HEK293 (cell line): Measurements from ENCODE around the gene APOBEC3B.
A peak's percentile ranks its signal among the peaks of the same experiment; 100 is the strongest.

Source experiments
- CTCF ChIA-PET: fragments of 350-600 bp; formaldehyde crosslinking; extraction: SDS; loops from one replicate; lab custom pipeline; 2021; ENCODE audit warnings: antibody characterized with exemption; lab: Yijun Ruan, JAX
- POLR2A ChIA-PET: fragments of 300-600 bp; formaldehyde crosslinking; extraction: SDS; loops from one replicate; lab custom pipeline; 2020; ENCODE audit warnings: antibody characterized with exemption, inconsistent platforms; lab: Yijun Ruan, JAX
- H3K27ac ChIP-seq: fragments of 200-500 bp; sonication (Bioruptor generic); 2 replicates; pipeline ENCODE4 v1.5.1; 2014; ENCODE audit warnings: low read depth, low read length, control low read depth, inconsistent platforms; ENCODE audit errors: extremely low read depth
- H3K36me3 ChIP-seq, 2 experiments: fragments of 200-500 bp in 1 of 2; sonication (Bioruptor generic) in 1 of 2; 1 replicate in 1 of 2; 2 replicates in 1 of 2; pipeline ENCODE4 v1.5.1; 2014 to 2017; ENCODE audit warnings: inconsistent platforms in 2 of 2, low read length in 2 of 2; ENCODE audit not compliant: control insufficient read depth in 2 of 2, insufficient read depth in 1 of 2
- H3K4me1 ChIP-seq: fragments of 200-500 bp; sonication (Bioruptor generic); 2 replicates; pipeline ENCODE4 v1.5.1; 2014; ENCODE audit warnings: mild to moderate bottlenecking, low read length, inconsistent platforms; ENCODE audit not compliant: control insufficient read depth, insufficient read depth
- H3K4me3 ChIP-seq: 2 replicates; pipeline ENCODE4 v1.5.1; 2011; ENCODE audit warnings: low read depth, mild to moderate bottlenecking, control low read depth, low read length, moderate library complexity
- H3K9me3 ChIP-seq: fragments of 200-500 bp; sonication (Bioruptor generic); 2 replicates; pipeline ENCODE4 v1.5.1; 2014; ENCODE audit warnings: low read depth, low read length, inconsistent platforms; ENCODE audit not compliant: control insufficient read depth, insufficient read depth
- GLIS1 ChIP-seq: fragments of 450-650 bp; formaldehyde crosslinking; IDR thresholded peaks from 2 replicates; pipeline ENCODE4 v1.5.1; 2016; ENCODE audit warnings: missing biosample characterization, missing genetic modification characterization
- KLF10 ChIP-seq: fragments of 450-650 bp; IDR thresholded peaks from 2 replicates; pipeline ENCODE4 v1.5.1; 2018; ENCODE audit warnings: missing biosample characterization, mild to moderate bottlenecking, missing genetic modification characterization
- OSR2 ChIP-seq: fragments of 450-650 bp; formaldehyde crosslinking; IDR thresholded peaks from 2 replicates; pipeline ENCODE4 v1.5.1; 2016; ENCODE audit warnings: missing biosample characterization, missing genetic modification characterization
- REPIN1 ChIP-seq: fragments of 450-650 bp; formaldehyde crosslinking; IDR thresholded peaks from 2 replicates; pipeline ENCODE4 v1.5.1; 2017; ENCODE audit warnings: missing biosample characterization, missing genetic modification characterization, low read depth
- SP3 ChIP-seq: fragments of 450-650 bp; formaldehyde crosslinking; IDR thresholded peaks from 2 replicates; pipeline ENCODE4 v1.5.1; 2016; ENCODE audit warnings: missing biosample characterization, missing genetic modification characterization
- YY1 ChIP-seq: fragments of 450-650 bp; formaldehyde crosslinking; IDR thresholded peaks from 2 replicates; pipeline ENCODE4 v1.5.1; 2018; ENCODE audit warnings: missing biosample characterization, missing genetic modification characterization
- ZBTB17 ChIP-seq: fragments of 450-650 bp; formaldehyde crosslinking; IDR thresholded peaks from 2 replicates; pipeline ENCODE4 v1.5.1; 2016; ENCODE audit warnings: missing biosample characterization, missing genetic modification characterization
- ZFHX2 ChIP-seq: fragments of 450-650 bp; formaldehyde crosslinking; conservative IDR thresholded peaks from 2 replicates; pipeline ENCODE4 v1.5.1; 2016; ENCODE audit warnings: missing biosample characterization, missing genetic modification characterization
- ZNF19 ChIP-seq: fragments of 450-650 bp; formaldehyde crosslinking; IDR thresholded peaks from 2 replicates; pipeline ENCODE4; 2016; ENCODE audit warnings: missing biosample characterization, missing genetic modification characterization, low read depth
- ZNF2 ChIP-seq: fragments of 450-650 bp; formaldehyde crosslinking; IDR thresholded peaks from 2 replicates; pipeline ENCODE4 v1.5.1; 2016; ENCODE audit warnings: missing biosample characterization, missing genetic modification characterization
- ZNF292 ChIP-seq: fragments of 450-650 bp; formaldehyde crosslinking; IDR thresholded peaks from 2 replicates; pipeline ENCODE4 v1.5.1; 2016; ENCODE audit warnings: low read depth, missing biosample characterization, missing genetic modification characterization, borderline replicate concordance
- ZNF366 ChIP-seq: fragments of 450-650 bp; formaldehyde crosslinking; conservative IDR thresholded peaks from 2 replicates; pipeline ENCODE4 v1.5.1; 2016; ENCODE audit warnings: missing biosample characterization, missing genetic modification characterization
- ZNF404 ChIP-seq: fragments of 450-650 bp; formaldehyde crosslinking; IDR thresholded peaks from 2 replicates; pipeline ENCODE4 v1.5.1; 2017; ENCODE audit warnings: missing biosample characterization, missing genetic modification characterization
- ZNF426 ChIP-seq: fragments of 450-650 bp; formaldehyde crosslinking; IDR thresholded peaks from 2 replicates; pipeline ENCODE4 v1.5.1; 2017; ENCODE audit warnings: missing biosample characterization, missing genetic modification characterization, mild to moderate bottlenecking, inconsistent platforms, moderate library complexity
- ZNF48 ChIP-seq: fragments of 450-650 bp; formaldehyde crosslinking; IDR thresholded peaks from 2 replicates; pipeline ENCODE4 v1.5.1; 2016; ENCODE audit warnings: missing biosample characterization, missing genetic modification characterization
- ZNF544 ChIP-seq: fragments of 450-650 bp; formaldehyde crosslinking; IDR thresholded peaks from 2 replicates; pipeline ENCODE4 v1.5.0; 2017; ENCODE audit warnings: missing biosample characterization, missing genetic modification characterization
- ZNF654 ChIP-seq: fragments of 450-650 bp; formaldehyde crosslinking; IDR thresholded peaks from 2 replicates; pipeline ENCODE4 v1.5.1; 2016; ENCODE audit warnings: low read depth, missing biosample characterization, missing genetic modification characterization
- ZNF747 ChIP-seq: fragments of 450-650 bp; formaldehyde crosslinking; IDR thresholded peaks from 2 replicates; pipeline ENCODE4 v1.5.1; 2016; ENCODE audit warnings: missing biosample characterization, missing genetic modification characterization
- ZNF792 ChIP-seq: fragments of 450-650 bp; formaldehyde crosslinking; IDR thresholded peaks from 2 replicates; pipeline ENCODE4 v1.5.1; 2016; ENCODE audit warnings: missing biosample characterization, missing genetic modification characterization
- TF ChIP-seq, protein P1 (sequence below): fragments of 450-650 bp; formaldehyde crosslinking; IDR thresholded peaks from 2 replicates; pipeline ENCODE4 v1.5.1; 2016; ENCODE audit warnings: missing biosample characterization, missing genetic modification characterization, low read depth
- TF ChIP-seq, protein P2 (sequence below): fragments of 450-650 bp; formaldehyde crosslinking; IDR thresholded peaks from 2 replicates; pipeline ENCODE4 v1.5.1; 2017; ENCODE audit warnings: missing biosample characterization, mild to moderate bottlenecking, missing genetic modification characterization, moderate library complexity
- TF ChIP-seq, protein P3 (sequence below): fragments of 450-650 bp; formaldehyde crosslinking; IDR thresholded peaks from 2 replicates; pipeline ENCODE4 v1.5.1; 2016; ENCODE audit warnings: missing biosample characterization, missing genetic modification characterization
- TF ChIP-seq, protein P4 (sequence below): fragments of 450-650 bp; formaldehyde crosslinking; IDR thresholded peaks from 2 replicates; pipeline ENCODE4 v1.5.1; 2016; ENCODE audit warnings: missing biosample characterization, missing genetic modification characterization
- TF ChIP-seq, protein P5 (sequence below): fragments of 450-650 bp; formaldehyde crosslinking; IDR thresholded peaks from 2 replicates; pipeline ENCODE4 v1.5.1; 2016; ENCODE audit warnings: missing biosample characterization, missing genetic modification characterization

Gene APOBEC3B

DNA sequence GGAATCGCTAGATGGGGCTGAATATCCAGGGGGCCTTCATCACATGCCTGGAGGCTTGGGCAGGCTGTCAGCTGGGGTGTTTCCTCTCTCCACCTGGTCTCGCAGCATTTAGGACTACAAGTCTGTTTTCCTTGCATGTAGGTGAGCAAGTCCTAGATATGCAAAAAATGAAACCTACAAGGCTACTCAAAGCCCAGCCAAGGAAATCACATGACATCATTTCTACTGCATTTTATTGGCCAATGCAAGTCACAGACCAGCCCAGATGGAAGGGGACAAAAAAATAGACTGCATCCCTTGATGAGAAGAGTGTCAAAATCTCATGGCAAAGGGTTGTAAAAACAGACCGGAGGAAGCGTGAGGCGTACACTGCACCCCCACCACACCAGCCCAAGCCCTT is 9.6 kb upstream of the APOBEC3B start:
- Histone ChIP-seq H3K36me3 (no peaks in the 10 kb centered on the region), H3K27ac (no peak overlapping the region), H3K4me1 (no peaks in the 10 kb centered on the region), H3K4me3 (no peak overlapping the region), H3K9me3 (no peaks in the 10 kb centered on the region)
- CTCF ChIA-PET: interaction anchor here (0.7 to 3.2 kb wide), 3 partner anchors 40 to 235 kb away, joined by 3 to 35 read pairs (median 5); partner anchors contain the start of gene CBX6
- TF ChIP-seq KLF10: no peak
- TF ChIP-seq, protein P1, sequence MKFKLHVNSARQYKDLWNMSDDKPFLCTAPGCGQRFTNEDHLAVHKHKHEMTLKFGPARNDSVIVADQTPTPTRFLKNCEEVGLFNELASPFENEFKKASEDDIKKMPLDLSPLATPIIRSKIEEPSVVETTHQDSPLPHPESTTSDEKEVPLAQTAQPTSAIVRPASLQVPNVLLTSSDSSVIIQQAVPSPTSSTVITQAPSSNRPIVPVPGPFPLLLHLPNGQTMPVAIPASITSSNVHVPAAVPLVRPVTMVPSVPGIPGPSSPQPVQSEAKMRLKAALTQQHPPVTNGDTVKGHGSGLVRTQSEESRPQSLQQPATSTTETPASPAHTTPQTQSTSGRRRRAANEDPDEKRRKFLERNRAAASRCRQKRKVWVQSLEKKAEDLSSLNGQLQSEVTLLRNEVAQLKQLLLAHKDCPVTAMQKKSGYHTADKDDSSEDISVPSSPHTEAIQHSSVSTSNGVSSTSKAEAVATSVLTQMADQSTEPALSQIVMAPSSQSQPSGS: peak; percentile 59
- POLR2A ChIA-PET: no interaction called here

DNA sequence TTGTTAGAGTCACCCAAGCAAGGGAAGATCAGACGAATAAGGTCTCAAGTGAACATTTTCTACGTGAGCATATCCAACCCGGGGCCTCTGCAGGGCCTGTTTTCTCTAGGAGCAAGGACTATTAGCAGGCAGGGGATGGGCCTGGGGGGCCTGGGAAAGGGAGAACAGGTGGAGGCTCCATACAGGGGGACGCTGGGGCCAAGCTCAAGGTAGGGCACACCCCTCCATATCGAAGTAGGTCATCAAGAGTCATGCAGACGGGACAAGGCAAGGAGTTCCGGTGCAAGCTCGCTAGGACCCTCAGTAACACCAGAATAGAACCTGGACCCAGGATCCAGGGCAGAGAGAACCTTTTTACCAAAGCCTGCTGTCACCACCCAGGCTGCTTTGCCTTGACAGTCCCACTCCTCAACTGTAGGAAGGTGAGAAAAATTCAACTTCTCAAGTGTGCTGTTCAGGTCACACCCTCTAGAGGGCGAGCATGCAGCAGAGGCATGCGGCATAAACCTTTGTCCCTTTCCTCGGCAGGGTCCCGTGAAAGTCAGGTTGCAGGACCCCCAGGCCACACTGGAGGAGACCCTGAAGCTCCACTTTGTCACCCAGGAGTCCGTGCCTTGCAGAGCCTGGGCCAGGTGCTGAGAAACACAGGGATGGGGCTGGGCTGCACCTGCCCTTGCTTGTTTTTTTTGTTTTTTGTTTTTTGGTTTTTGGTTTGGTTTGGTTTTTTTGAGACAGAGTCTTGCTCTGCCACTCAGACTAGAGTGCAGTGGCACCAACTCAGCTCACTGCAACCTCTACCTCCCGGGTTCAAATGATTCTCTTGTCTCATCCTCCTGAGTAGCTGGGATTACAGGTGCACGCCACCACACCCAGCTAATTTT is 8.6 kb upstream of the APOBEC3B start:
- Histone ChIP-seq H3K27ac (no peak overlapping the region), H3K9me3 (no peaks in the 10 kb centered on the region), H3K4me1 (no peaks in the 10 kb centered on the region), H3K4me3 (no peak overlapping the region), H3K36me3 (no peaks in the 10 kb centered on the region)
- CTCF ChIA-PET: interaction anchor here (0.6 to 3.2 kb wide), 26 partner anchors 9 to 358 kb away, joined by 3 to 44 read pairs (median 4); partner anchors contain the start of gene CBX6
- POLR2A ChIA-PET: interaction anchor here (0.7 kb wide), 1 partner anchor 358 kb away, joined by 3 read pairs; no protein-coding TSS in a partner anchor
- TF ChIP-seq, protein P2, sequence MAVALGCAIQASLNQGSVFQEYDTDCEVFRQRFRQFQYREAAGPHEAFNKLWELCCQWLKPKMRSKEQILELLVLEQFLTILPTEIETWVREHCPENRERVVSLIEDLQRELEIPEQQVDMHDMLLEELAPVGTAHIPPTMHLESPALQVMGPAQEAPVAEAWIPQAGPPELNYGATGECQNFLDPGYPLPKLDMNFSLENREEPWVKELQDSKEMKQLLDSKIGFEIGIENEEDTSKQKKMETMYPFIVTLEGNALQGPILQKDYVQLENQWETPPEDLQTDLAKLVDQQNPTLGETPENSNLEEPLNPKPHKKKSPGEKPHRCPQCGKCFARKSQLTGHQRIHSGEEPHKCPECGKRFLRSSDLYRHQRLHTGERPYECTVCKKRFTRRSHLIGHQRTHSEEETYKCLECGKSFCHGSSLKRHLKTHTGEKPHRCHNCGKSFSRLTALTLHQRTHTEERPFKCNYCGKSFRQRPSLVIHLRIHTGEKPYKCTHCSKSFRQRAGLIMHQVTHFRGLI (tag by site-specific recombination): no peak
- TF ChIP-seq GLIS1 (tag by site-specific recombination) (no peak), YY1 (tag by site-specific recombination) (no peak), ZNF2 (tag by site-specific recombination) (0 out of 2 replicates have a peak, but pooled peaks have one; percentile 66), ZNF654 (tag by site-specific recombination) (peak; percentile 57), REPIN1 (no peak), ZNF292 (no peak), ZNF792 (tag by site-specific recombination) (no peak), ZNF19 (tag by site-specific recombination) (no peak), ZNF404 (no peak), ZNF747 (tag by site-specific recombination) (no peak), ZNF48 (tag by site-specific recombination) (no peak), OSR2 (tag by site-specific recombination) (no peak), ZBTB17 (no peak), ZFHX2 (tag by site-specific recombination) (no peak), SP3 (tag by site-specific recombination) (no peak), ZNF544 (no peak), ZNF426 (tag by site-specific recombination) (no peak), ZNF366 (tag by site-specific recombination) (no peak)
- TF ChIP-seq, protein P3, sequence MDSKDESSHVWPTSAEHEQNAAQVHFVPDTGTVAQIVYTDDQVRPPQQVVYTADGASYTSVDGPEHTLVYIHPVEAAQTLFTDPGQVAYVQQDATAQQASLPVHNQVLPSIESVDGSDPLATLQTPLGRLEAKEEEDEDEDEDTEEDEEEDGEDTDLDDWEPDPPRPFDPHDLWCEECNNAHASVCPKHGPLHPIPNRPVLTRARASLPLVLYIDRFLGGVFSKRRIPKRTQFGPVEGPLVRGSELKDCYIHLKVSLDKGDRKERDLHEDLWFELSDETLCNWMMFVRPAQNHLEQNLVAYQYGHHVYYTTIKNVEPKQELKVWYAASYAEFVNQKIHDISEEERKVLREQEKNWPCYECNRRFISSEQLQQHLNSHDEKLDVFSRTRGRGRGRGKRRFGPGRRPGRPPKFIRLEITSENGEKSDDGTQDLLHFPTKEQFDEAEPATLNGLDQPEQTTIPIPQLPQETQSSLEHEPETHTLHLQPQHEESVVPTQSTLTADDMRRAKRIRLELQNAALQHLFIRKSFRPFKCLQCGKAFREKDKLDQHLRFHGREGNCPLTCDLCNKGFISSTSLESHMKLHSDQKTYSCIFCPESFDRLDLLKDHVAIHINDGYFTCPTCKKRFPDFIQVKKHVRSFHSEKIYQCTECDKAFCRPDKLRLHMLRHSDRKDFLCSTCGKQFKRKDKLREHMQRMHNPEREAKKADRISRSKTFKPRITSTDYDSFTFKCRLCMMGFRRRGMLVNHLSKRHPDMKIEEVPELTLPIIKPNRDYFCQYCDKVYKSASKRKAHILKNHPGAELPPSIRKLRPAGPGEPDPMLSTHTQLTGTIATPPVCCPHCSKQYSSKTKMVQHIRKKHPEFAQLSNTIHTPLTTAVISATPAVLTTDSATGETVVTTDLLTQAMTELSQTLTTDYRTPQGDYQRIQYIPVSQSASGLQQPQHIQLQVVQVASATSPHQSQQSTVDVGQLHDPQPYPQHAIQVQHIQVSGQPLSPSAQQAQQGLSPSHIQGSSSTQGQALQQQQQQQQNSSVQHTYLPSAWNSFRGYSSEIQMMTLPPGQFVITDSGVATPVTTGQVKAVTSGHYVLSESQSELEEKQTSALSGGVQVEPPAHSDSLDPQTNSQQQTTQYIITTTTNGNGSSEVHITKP: peak; percentile 47; the same call in 1 of the 2 replicates
- TF ChIP-seq, protein P4, sequence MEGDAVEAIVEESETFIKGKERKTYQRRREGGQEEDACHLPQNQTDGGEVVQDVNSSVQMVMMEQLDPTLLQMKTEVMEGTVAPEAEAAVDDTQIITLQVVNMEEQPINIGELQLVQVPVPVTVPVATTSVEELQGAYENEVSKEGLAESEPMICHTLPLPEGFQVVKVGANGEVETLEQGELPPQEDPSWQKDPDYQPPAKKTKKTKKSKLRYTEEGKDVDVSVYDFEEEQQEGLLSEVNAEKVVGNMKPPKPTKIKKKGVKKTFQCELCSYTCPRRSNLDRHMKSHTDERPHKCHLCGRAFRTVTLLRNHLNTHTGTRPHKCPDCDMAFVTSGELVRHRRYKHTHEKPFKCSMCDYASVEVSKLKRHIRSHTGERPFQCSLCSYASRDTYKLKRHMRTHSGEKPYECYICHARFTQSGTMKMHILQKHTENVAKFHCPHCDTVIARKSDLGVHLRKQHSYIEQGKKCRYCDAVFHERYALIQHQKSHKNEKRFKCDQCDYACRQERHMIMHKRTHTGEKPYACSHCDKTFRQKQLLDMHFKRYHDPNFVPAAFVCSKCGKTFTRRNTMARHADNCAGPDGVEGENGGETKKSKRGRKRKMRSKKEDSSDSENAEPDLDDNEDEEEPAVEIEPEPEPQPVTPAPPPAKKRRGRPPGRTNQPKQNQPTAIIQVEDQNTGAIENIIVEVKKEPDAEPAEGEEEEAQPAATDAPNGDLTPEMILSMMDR: peak; percentile 77
- TF ChIP-seq, protein P5, sequence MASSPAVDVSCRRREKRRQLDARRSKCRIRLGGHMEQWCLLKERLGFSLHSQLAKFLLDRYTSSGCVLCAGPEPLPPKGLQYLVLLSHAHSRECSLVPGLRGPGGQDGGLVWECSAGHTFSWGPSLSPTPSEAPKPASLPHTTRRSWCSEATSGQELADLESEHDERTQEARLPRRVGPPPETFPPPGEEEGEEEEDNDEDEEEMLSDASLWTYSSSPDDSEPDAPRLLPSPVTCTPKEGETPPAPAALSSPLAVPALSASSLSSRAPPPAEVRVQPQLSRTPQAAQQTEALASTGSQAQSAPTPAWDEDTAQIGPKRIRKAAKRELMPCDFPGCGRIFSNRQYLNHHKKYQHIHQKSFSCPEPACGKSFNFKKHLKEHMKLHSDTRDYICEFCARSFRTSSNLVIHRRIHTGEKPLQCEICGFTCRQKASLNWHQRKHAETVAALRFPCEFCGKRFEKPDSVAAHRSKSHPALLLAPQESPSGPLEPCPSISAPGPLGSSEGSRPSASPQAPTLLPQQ: no peak
